SK-N-DZ (cell line): ENCODE results near the gene CDK18.

Experiments
- small RNA-seq, 2 experiments: library from RNA; depleted of rRNA; stranded (forward); fragments of <200 nt; gene quantifications; one replicate each; pipeline ENCODE3, GENCODE V24; 2014

The CDK18 gene

Small RNA genes within 50 kb of the gene (small RNA-seq; reads per million reads assigned to genes)
- gene RNU2-19P: 0.05 to 0.27 reads per million in 2 experiments
